Common myeloid progenitor, CD34-positive (primary cell): ENCODE data around the gene TADA2A.

Experiments
- CTCF ChIA-PET: fragments of 350-600 bp; sonication (Branson Sonifier 250); formaldehyde crosslinking; loops from one replicate; lab custom pipeline; 2021; ENCODE audit warnings: antibody characterized with exemption; lab: Charles Lee
- POLR2A ChIA-PET: fragments of 350-600 bp; sonication (Branson Sonifier 250); formaldehyde crosslinking; loops from one replicate; lab custom pipeline; 2021; ENCODE audit warnings: antibody characterized with exemption; lab: Charles Lee
- DNase-seq, 3 donors: peaks; one replicate each; pipeline versions ENCODE4 v3.0.0 to v3.0.0-alpha.2; 2013
- H3K27ac ChIP-seq, 2 experiments: 1 replicate in 1 of 2; 2 replicates in 1 of 2; pipeline ENCODE4 v1.7.0; 2013; ENCODE audit warnings: inconsistent platforms in 2 of 2, low read length in 2 of 2, mild to moderate bottlenecking in 2 of 2, low read depth in 1 of 2, moderate library complexity in 1 of 2; ENCODE audit not compliant: severe bottlenecking in 2 of 2, insufficient read depth in 1 of 2, poor library complexity in 1 of 2
- H3K27me3 ChIP-seq, 5 experiments: replicated peaks in 2 of 5; 1 replicate in 3 of 5; 2 replicates in 2 of 5; pipeline versions ENCODE4 v1.6.1 to v1.7.0; 2013; ENCODE audit warnings: low read length in 4 of 5, mild to moderate bottlenecking in 2 of 5, moderate library complexity in 2 of 5, inconsistent platforms in 1 of 5; ENCODE audit not compliant: insufficient read depth in 5 of 5, control insufficient read depth in 4 of 5
- H3K36me3 ChIP-seq, 4 experiments: 1 replicate in 2 of 4; 2 replicates in 2 of 4; pipeline versions ENCODE4 v1.6.1 to v1.7.0; 2013; ENCODE audit warnings: low read length in 3 of 4, control low read depth in 1 of 4, mild to moderate bottlenecking in 1 of 4; ENCODE audit not compliant: control insufficient read depth in 4 of 4, insufficient read depth in 4 of 4
- H3K4me1 ChIP-seq, 4 experiments: 1 replicate in 3 of 4; 2 replicates in 1 of 4; pipeline versions ENCODE4 v1.6.1 to v1.7.1; 2013; ENCODE audit warnings: low read length in 3 of 4, mild to moderate bottlenecking in 3 of 4, control low read depth in 1 of 4, inconsistent platforms in 1 of 4, moderate library complexity in 1 of 4; ENCODE audit not compliant: control insufficient read depth in 4 of 4, insufficient read depth in 4 of 4; ENCODE audit errors: control extremely low read depth in 1 of 4
- H3K4me3 ChIP-seq, 7 experiments: 1 replicate in 4 of 7; 2 replicates in 3 of 7; pipeline versions ENCODE4 v1.5.1 to v1.7.0; 2013; ENCODE audit warnings: mild to moderate bottlenecking in 7 of 7, low read length in 6 of 7, moderate library complexity in 6 of 7, inconsistent platforms in 2 of 7, low read depth in 2 of 7, control low read depth in 1 of 7; ENCODE audit not compliant: insufficient read depth in 4 of 7, control insufficient read depth in 1 of 7; ENCODE audit errors: extremely low read depth in 1 of 7
- H3K9me3 ChIP-seq, 5 experiments: 1 replicate in 4 of 5; 2 replicates in 1 of 5; pipeline versions ENCODE4 v1.6.1 to v1.7.1; 2013; ENCODE audit warnings: low read length in 4 of 5, mild to moderate bottlenecking in 2 of 5, inconsistent platforms in 1 of 5, low read depth in 1 of 5, moderate library complexity in 1 of 5; ENCODE audit not compliant: control insufficient read depth in 4 of 5, insufficient read depth in 2 of 5; ENCODE audit errors: control extremely low read depth in 1 of 5
- WGBS: methylation state at CpG from one replicate; pipeline ENCODE4 v1.1.5; 2013; ENCODE audit not compliant: insufficient coverage; 5-methylcytosine and 5-hydroxymethylcytosine counted together

The TADA2A gene

GRCh38 chr17:37483311-37484039 lies 76.8 kb downstream of the TADA2A start:
- Histone ChIP-seq H3K27me3 (no peaks in the 10 kb centered on the region), H3K9me3 (no peaks in the 10 kb centered on the region), H3K4me3 (no peak overlapping the region), H3K27ac (no peak overlapping the region), H3K4me1 (peaks cover 0 to 9% (median 6%) of the 10 kb centered on the region in 4 experiments), H3K36me3 (peaks cover 0 to 20% (median 7%) of the 10 kb centered on the region in 4 experiments)
- 93% methylated on average over 4 of the region's 5 CpGs for WGBS
- DNase-seq, result no peak
- CTCF ChIA-PET, result interaction anchor here (0.5 to 1.1 kb wide), 2 partner anchors 15 to 45 kb away, joined by 3 to 5 read pairs; no protein-coding TSS in a partner anchor
- POLR2A ChIA-PET, result no interaction called here

GRCh38 chr17:37485938-37486570 lies 79.4 kb downstream of the TADA2A start:
- CTCF ChIA-PET, result interaction anchor here (1.4 kb wide), 1 partner anchor 32 kb away, joined by 3 read pairs; no protein-coding TSS in a partner anchor
- WGBS, result no CpG with 5 or more reads among the region's 1 CpG
- Histone ChIP-seq H3K9me3 (no peaks in the 10 kb centered on the region), H3K27me3 (no peaks in the 10 kb centered on the region), H3K27ac (no peak overlapping the region), H3K4me1 (peaks cover 5 to 28% (median 24%) of the 10 kb centered on the region in 4 experiments), H3K36me3 (peaks cover 0 to 6% (median 0%) of the 10 kb centered on the region in 4 experiments), H3K4me3 (no peak overlapping the region)
- no peak for DNase-seq
- POLR2A ChIA-PET, result interaction anchor here (0.6 kb wide), 1 partner anchor 202 kb away, joined by 3 read pairs; no protein-coding TSS in a partner anchor

- Histone ChIP-seq H3K27me3 (no peaks in the 10 kb centered on the region), H3K36me3 (no peaks in the 10 kb centered on the region), H3K4me3 (peak overlapping the region in 5 of 7 experiments; percentile 62 to 82 (median 78)), H3K9me3 (no peaks in the 10 kb centered on the region), H3K27ac (no peak overlapping the region), H3K4me1 (peaks cover 8 to 41% (median 32%) of the 10 kb centered on the region in 4 experiments)
- peak; percentile 63 to 86 (median 83) for DNase-seq
- CTCF ChIA-PET, result interaction anchor here (0.8 to 1.0 kb wide), 2 partner anchors 15 to 29 kb away, joined by 3 read pairs; no protein-coding TSS in a partner anchor
- WGBS, result 27% methylated on average over 5 of the region's 7 CpGs
- POLR2A ChIA-PET, result no interaction called here
Observed at GRCh38 chr17:37488009-37488604, 81.4 kb downstream of the TADA2A start.

GRCh38 chr17:37488607-37489196 lies 82.0 kb downstream of the TADA2A start:
- H3K27ac ChIP-seq, result no peak overlapping the region
- POLR2A ChIA-PET, result no interaction called here
- no peaks in the 10 kb centered on the region for H3K9me3 ChIP-seq
- no peaks in the 10 kb centered on the region for H3K27me3 ChIP-seq
- WGBS, result 0% methylated on average over 17 of the region's 25 CpGs
- H3K36me3 ChIP-seq, result no peaks in the 10 kb centered on the region
- DNase-seq, result peak; percentile 57 to 80 (median 73)
- H3K4me3 ChIP-seq, result peak overlapping the region; percentile 44 to 82 (median 78)
- H3K4me1 ChIP-seq, result peaks cover 8 to 43% (median 32%) of the 10 kb centered on the region in 4 experiments
- CTCF ChIA-PET, result interaction anchor here (0.8 to 1.0 kb wide), 2 partner anchors 14 to 28 kb away, joined by 3 read pairs; no protein-coding TSS in a partner anchor

- Histone ChIP-seq H3K9me3 (no peaks in the 10 kb centered on the region), H3K27ac (no peak within 1 kb of the TSS), H3K27me3 (no peaks in the 10 kb centered on the region), H3K36me3 (no peaks in the 10 kb centered on the region), H3K4me3 (peak within 1 kb of the TSS; percentile 62 to 82 (median 78)), H3K4me1 (peaks cover 8 to 45% (median 32%) of the 10 kb centered on the region in 4 experiments)
- ChIA-PET CTCF (no interaction called here), POLR2A (no interaction called here)
- peak; percentile 78 to 89 (median 87) for DNase-seq
- WGBS, result under 1% methylated on average over 31 of the region's 100 CpGs
Observed at GRCh38 chr17:37489197-37490001, 82.7 kb downstream of the TADA2A start, which contains the start of gene DUSP14. Gene DUSP14, plus strand, starts transcription at chr17:37489891. Its CDS starts 22,382 bp downstream, at chr17:37512273.

- 0% methylated on average over 31 of the region's 56 CpGs for WGBS
- H3K27ac ChIP-seq, result no peak overlapping the region
- H3K36me3 ChIP-seq, result no peaks in the 10 kb centered on the region
- ChIA-PET CTCF (no interaction called here), POLR2A (no interaction called here)
- DNase-seq, result peak; percentile 78 to 94 (median 91)
- peak overlapping the region; percentile 62 to 82 (median 78) for H3K4me3 ChIP-seq
- H3K27me3 ChIP-seq, result no peaks in the 10 kb centered on the region
- H3K9me3 ChIP-seq, result no peaks in the 10 kb centered on the region
- peaks cover 8 to 47% (median 32%) of the 10 kb centered on the region in 4 experiments for H3K4me1 ChIP-seq
Observed at GRCh38 chr17:37490022-37490587, 83.4 kb downstream of the TADA2A start.
